ENCODE results near the gene PDZD2.

The PDZD2 gene

DNA sequence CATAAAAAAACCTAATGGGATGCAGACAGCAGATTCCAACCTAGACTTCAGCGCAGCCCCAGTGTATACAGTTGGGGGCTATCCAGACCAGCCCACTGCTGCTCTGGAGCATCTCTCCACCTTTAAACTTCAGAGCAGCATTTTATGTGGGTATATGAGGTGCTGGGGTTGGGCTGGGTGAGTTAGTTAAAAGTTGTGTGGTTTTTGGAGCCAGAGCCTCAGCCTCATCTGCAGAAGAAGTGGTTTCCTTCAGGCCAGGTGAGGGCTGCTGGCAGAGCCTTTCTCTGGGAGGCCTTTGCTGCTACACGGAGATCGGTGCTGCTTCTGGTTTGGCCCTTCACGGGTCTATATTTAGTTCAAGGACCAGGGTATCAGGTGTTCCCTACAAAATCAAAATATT, 228.3 kb downstream of the PDZD2 start:
- Histone ChIP-seq H3K36me3 (ENCODE audit: control insufficient read depth, insufficient read depth, low read length) (no peaks in the 10 kb centered on the region), H3K27ac (no peak overlapping the region), H3K79me2 (no peaks in the 10 kb centered on the region), H3K9ac (no peak overlapping the region), H3K9me3 (ENCODE audit: control insufficient read depth, low read length) (no peaks in the 10 kb centered on the region), H3K27me3 (ENCODE audit: control insufficient read depth, insufficient read depth, low read length) (no peaks in the 10 kb centered on the region), H3K4me3 (ENCODE audit: low read depth, low read length) (no peak overlapping the region), H2AFZ (no peak overlapping the region), H3K4me2 (ENCODE audit: low read length) (no peak overlapping the region), H3K4me1 (no peaks in the 10 kb centered on the region)
- TF ChIP-seq, protein P1, sequence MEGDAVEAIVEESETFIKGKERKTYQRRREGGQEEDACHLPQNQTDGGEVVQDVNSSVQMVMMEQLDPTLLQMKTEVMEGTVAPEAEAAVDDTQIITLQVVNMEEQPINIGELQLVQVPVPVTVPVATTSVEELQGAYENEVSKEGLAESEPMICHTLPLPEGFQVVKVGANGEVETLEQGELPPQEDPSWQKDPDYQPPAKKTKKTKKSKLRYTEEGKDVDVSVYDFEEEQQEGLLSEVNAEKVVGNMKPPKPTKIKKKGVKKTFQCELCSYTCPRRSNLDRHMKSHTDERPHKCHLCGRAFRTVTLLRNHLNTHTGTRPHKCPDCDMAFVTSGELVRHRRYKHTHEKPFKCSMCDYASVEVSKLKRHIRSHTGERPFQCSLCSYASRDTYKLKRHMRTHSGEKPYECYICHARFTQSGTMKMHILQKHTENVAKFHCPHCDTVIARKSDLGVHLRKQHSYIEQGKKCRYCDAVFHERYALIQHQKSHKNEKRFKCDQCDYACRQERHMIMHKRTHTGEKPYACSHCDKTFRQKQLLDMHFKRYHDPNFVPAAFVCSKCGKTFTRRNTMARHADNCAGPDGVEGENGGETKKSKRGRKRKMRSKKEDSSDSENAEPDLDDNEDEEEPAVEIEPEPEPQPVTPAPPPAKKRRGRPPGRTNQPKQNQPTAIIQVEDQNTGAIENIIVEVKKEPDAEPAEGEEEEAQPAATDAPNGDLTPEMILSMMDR (IDR thresholded peaks at IDR 0.05) = no peak

DNA sequence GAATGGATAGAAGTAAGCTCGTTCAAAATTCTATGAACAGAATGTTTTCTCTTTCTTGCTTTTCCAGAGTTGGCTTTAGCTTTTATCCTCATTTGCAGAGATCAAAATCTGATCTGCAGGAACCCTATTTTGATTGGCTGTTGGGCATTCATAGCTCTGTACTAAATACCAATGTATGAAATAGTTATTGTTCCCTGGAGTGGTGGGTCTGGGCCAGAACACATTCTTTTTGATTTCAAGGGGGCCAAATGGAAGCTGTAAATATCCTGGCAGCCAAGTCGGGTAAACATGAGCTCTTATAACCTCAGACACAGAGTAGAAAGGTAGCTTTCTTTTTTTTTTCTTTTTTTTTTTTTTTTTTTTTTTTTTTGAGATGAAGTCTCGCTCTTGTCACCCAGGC, 241.5 kb downstream of the PDZD2 start:
- H3K4me3 ChIP-seq (ENCODE audit: low read depth, low read length) = no peak overlapping the region
- H3K4me1 ChIP-seq = no peaks in the 10 kb centered on the region
- no peaks in the 10 kb centered on the region for H3K27me3 ChIP-seq (ENCODE audit: control insufficient read depth, insufficient read depth, low read length)
- TF ChIP-seq, protein P1 (IDR thresholded peaks at IDR 0.05) = no peak
- no peaks in the 10 kb centered on the region for H3K79me2 ChIP-seq
- no peak overlapping the region for H3K27ac ChIP-seq
- H3K4me2 ChIP-seq (ENCODE audit: low read length) = no peak overlapping the region
- H2AFZ ChIP-seq = no peak overlapping the region
- H3K9ac ChIP-seq = no peak overlapping the region
- no peaks in the 10 kb centered on the region for H3K36me3 ChIP-seq (ENCODE audit: control insufficient read depth, insufficient read depth, low read length)
- H3K9me3 ChIP-seq (ENCODE audit: control insufficient read depth, low read length) = no peaks in the 10 kb centered on the region

DNA sequence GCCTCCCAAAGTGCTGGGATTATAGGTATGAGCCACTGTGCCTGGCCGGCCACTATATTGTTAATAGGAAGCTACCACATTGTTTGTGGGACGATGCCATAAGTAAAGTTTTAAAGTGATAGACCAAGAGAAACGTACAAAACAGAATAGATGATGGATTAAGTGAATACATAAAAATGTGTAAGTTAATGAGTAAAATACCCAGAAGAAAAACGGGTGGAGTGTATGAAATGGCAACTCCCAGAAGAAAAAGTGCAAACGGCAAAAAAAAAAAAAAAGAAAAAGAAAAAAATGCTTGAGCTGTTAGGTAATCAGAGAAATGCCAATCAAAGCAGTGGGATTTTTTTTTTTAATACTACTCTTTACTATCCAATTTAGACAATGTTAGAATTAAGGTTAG, 246.0 kb downstream of the PDZD2 start:
- no peaks in the 10 kb centered on the region for H3K27me3 ChIP-seq (ENCODE audit: control insufficient read depth, insufficient read depth, low read length)
- H3K9ac ChIP-seq = no peak overlapping the region
- H3K27ac ChIP-seq = no peak overlapping the region
- no peaks in the 10 kb centered on the region for H3K9me3 ChIP-seq (ENCODE audit: control insufficient read depth, low read length)
- no peaks in the 10 kb centered on the region for H3K4me1 ChIP-seq
- TF ChIP-seq, protein P1 (IDR thresholded peaks at IDR 0.05) = no peak
- no peaks in the 10 kb centered on the region for H3K36me3 ChIP-seq (ENCODE audit: control insufficient read depth, insufficient read depth, low read length)
- no peaks in the 10 kb centered on the region for H3K79me2 ChIP-seq
- H3K4me2 ChIP-seq (ENCODE audit: low read length) = no peak overlapping the region
- no peak overlapping the region for H2AFZ ChIP-seq
- H3K4me3 ChIP-seq (ENCODE audit: low read depth, low read length) = no peak overlapping the region

DNA sequence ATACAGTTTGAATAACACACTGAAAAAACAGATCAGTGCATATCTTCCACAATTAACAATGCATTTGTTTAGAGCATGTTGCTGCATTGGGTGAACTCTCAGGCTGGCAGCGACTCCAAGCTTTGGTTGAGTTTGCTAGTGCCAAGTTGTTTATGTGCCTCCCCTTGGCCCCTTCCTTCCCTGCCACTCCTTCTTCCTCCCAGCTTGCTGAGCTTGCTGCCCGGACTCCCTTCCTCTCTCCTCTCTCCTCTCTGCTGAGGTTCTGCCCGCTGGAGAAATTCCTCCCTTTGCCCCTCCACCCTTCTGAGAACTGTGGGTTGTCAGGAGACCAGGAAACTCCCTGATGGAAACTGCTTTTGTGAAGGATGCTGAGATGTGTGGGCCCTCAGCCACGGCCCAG, 247.3 kb downstream of the PDZD2 start:
- no peaks in the 10 kb centered on the region for H3K79me2 ChIP-seq
- TF ChIP-seq, protein P1 (IDR thresholded peaks at IDR 0.05) = no peak
- H3K4me1 ChIP-seq = no peaks in the 10 kb centered on the region
- H3K9me3 ChIP-seq (ENCODE audit: control insufficient read depth, low read length) = no peaks in the 10 kb centered on the region
- H3K36me3 ChIP-seq (ENCODE audit: control insufficient read depth, insufficient read depth, low read length) = no peaks in the 10 kb centered on the region
- no peak overlapping the region for H3K9ac ChIP-seq
- H3K4me3 ChIP-seq (ENCODE audit: low read depth, low read length) = no peak overlapping the region
- H3K27ac ChIP-seq = no peak overlapping the region
- no peak overlapping the region for H2AFZ ChIP-seq
- no peaks in the 10 kb centered on the region for H3K27me3 ChIP-seq (ENCODE audit: control insufficient read depth, insufficient read depth, low read length)
- no peak overlapping the region for H3K4me2 ChIP-seq (ENCODE audit: low read length)

DNA sequence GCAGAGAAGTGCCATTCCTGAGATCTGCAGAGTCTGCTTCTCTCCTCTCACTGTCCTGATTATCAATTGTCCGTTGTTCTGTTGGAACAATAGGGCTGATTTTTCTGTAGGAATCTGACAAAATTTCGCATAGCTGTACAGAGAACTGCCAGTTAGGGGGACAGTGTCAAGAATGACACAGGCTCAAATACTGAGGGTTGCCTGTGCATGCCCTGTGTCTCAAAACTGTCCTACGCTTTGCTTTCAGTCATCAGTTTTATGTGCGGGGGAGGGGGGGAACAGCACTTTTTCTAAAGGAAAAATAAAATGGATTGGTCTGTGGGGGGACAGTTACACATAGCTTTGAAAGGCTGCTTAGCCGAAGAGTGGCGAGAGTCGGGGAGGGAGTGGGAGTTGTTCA, 248.6 kb downstream of the PDZD2 start:
- H3K9ac ChIP-seq = no peak overlapping the region
- H3K4me1 ChIP-seq = no peaks in the 10 kb centered on the region

More for the DNA sequence above, 248.6 kb downstream of the PDZD2 start:
- Histone ChIP-seq H3K36me3 (ENCODE audit: control insufficient read depth, insufficient read depth, low read length) (no peaks in the 10 kb centered on the region), H2AFZ (no peak overlapping the region), H3K4me2 (ENCODE audit: low read length) (no peak overlapping the region), H3K9me3 (ENCODE audit: control insufficient read depth, low read length) (no peaks in the 10 kb centered on the region), H3K27ac (no peak overlapping the region), H3K27me3 (ENCODE audit: control insufficient read depth, insufficient read depth, low read length) (no peaks in the 10 kb centered on the region), H3K79me2 (no peaks in the 10 kb centered on the region), H3K4me3 (ENCODE audit: low read depth, low read length) (no peak overlapping the region)
- TF ChIP-seq, protein P1 (IDR thresholded peaks at IDR 0.05) = no peak
